GM04504 (cell line): ENCODE data around the gene SRD5A3.

Source experiments
- DNase-seq: peaks from one replicate; pipeline ENCODE4 v3.0.0-alpha.2; 2012; ENCODE audit warnings: low read depth

SRD5A3 gene

GRCh38 chr4:55378617-55379467 lies 32.8 kb downstream of the SRD5A3 start:
- DNase-seq, result no peak

- no peak for DNase-seq
Observed at GRCh38 chr4:55380576-55380975, 34.5 kb downstream of the SRD5A3 start.

- DNase-seq, result no peak
Observed at GRCh38 chr4:55381502-55381901, 35.5 kb downstream of the SRD5A3 start.

- DNase-seq, result no peak
Observed at GRCh38 chr4:55382488-55383003, 36.5 kb downstream of the SRD5A3 start.

DNA sequence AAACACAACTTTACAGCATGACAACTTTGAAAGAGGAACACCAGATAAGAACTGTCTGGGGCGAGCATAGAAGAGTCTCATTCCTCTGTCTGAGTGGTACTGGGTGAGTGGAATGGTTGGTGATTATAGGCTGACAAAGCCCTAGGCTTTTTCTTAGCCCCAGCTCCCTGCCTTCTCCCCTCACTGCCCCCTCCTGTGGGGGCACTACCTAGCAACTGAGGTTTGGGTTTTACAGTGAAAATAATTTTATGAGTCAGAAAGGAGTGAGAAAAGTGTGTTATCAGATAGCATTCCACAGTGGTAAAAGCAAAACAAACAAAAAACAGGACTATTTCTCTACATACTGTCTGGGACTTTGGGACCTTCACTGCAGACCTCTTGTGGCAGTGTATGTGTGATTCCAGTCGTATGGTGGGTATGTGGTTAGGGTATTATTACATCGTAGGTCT lies 39.2 kb downstream of the SRD5A3 start:
- DNase-seq, result no peak

- DNase-seq, result no peak
Observed at GRCh38 chr4:55386073-55386472, 40.0 kb downstream of the SRD5A3 start.

GRCh38 chr4:55386840-55387239 lies 40.8 kb downstream of the SRD5A3 start:
- no peak for DNase-seq

GRCh38 chr4:55393461-55394320 lies 47.6 kb downstream of the SRD5A3 start:
- no peak for DNase-seq

GRCh38 chr4:55395218-55395528 lies 49.1 kb downstream of the SRD5A3 start:
- no peak for DNase-seq

- DNase-seq, result peak; percentile 69
Observed at GRCh38 chr4:55395529-55396307, 49.7 kb downstream of the SRD5A3 start, which contains the start of gene TMEM165. TSS of gene TMEM165 (plus strand) at chr4:55395957. CDS start at chr4:55396190, 233 bp downstream.

DNA sequence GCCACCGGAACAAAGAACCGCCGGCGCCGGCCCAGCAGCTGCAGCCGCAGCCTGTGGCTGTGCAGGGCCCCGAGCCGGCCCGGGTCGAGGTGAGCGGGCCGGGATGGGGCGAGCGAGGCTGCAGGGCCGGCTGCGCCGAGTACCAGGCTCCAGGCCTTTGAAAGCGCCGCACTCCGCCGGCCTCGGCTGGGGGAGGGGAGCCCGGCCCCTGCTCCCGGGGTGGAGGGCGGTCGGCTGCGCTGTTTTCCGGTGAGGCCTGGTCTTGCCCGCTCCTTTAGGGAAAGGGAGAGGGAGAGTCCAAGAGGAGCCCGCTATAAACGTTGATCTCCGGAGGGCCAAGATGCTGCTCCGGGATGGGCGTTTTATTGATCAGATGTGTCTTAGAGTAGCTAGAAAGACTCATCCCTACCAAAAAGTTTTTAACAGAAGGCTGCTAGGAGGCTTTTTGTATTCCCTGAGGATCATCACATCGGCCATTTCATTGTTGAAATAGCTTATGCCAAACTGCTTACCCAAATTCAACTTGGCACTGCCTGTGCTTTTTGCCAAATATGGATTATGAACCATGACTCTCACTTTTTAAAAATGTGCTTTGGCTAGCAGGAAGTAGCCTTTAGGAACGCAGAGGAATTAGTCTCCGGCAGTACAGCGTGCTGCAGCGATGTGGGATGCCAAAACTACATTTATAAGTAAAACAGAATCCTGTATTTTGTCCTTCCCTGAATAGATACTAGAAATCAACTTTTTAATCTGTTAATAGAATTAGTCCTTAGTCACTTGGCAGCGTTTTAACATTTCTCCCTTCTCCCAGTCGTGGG lies 50.5 kb downstream of the SRD5A3 start:
- no peak for DNase-seq

DNA sequence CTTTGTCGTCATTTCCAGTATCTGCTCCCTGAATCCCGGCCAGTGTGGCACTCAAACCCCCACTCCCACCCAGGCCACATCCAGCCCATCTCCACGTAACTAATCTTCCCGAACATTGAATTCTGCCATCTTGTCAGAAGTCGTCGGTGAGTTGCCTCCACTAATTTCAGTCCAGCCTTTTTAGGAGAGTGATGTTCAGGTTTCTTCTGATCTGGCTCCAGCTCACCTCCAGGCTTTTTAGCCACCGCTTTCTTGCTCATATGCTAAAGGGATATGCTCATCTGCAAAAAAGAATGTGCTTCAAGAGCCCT lies 51.0 kb downstream of the SRD5A3 start:
- DNase-seq, result no peak

GRCh38 chr4:55397520-55398321 lies 51.7 kb downstream of the SRD5A3 start:
- no peak for DNase-seq

GRCh38 chr4:55398461-55398860 lies 52.4 kb downstream of the SRD5A3 start:
- no peak for DNase-seq

- no peak for DNase-seq
Observed at GRCh38 chr4:55398966-55399365, 52.9 kb downstream of the SRD5A3 start.

DNA sequence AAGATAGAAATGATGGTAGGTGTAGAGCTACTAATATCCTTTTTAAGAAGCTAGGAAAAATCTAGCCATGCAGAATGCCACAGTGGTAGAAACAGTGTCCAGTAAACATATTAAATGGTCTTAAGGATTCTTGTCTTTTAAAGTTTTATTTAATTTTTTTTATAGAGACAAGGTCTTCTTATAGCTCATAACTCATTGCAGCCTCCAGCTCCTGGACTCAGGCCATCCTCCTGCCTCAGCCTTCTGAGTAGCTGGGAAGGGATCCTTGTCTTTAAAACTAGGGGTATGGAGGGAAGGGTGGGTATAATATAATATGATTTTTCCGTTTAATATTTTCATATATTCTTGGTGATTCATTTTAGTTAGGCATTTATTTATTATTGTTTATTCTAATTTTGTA lies 53.5 kb downstream of the SRD5A3 start:
- DNase-seq, result no peak

GRCh38 chr4:55405073-55405472 lies 59.0 kb downstream of the SRD5A3 start:
- DNase-seq, result no peak

DNA sequence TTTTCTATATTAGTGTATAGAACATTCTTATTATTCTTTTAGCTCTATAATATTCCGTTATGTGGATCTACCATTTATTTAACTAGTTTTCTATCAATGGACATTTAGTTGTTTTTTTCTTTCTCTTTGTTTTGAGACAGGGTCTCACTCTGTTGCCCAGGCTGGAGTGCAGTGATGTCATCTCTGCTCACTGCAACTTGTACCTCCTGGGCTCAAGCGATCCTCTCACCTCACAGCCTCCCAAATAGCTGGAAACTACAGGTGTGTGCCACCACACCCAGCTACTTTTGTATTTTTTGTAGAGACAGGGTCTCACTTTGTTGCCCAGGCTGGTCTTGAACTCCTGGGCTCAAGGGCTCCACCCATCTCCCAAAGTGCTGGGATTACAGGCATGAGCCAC lies 60.5 kb downstream of the SRD5A3 start:
- DNase-seq, result no peak

DNA sequence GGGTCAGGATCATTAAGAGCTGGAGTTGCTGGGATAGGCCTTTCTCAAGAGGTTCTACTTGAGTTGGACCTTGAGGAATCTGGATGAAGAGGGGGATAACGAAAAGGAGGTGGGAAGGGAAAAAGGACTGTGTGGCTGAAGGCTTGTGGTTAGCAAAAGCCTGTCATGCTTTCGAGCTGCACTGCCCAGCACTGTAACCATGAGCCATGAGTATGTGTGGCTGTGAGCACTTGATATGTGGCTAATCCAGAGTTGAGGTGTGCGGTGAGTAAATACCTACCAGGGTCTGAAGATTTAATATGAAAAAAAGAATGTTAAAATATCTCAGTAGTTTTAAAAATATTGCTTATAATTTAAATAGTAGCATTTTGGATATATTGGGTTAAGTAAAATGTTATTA lies 61.1 kb downstream of the SRD5A3 start:
- no peak for DNase-seq

- DNase-seq, result no peak
Observed at GRCh38 chr4:55407764-55408163, 61.7 kb downstream of the SRD5A3 start.
